ENCODE results near the gene MYOD1. TPM values are rescaled to one million over a fixed set of nuclear protein-coding genes. Genes with fewer than 3 reads are reported as not detected.

The MYOD1 gene
- total RNA-seq, 1 experiment from 2014 or later, result not detected

DNA sequence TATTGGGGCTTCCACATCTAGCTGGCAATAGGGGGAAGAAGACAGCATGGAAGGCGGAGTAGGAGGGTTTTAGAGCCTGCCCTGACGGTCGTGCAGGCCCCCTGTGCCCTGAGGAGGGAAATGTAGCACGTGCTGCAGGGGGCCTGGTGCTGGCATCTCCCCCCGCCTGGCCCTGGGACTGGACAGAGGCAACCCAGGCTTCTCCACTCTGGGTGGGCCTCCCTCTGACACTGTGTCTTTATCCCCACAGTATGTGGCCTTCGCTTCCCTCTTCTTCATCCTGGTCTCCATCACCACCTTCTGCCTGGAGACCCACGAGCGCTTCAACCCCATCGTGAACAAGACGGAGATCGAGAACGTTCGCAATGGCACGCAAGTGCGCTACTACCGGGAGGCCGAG lies 52.0 kb downstream of the MYOD1 start:
- no peak for DNase-seq (ENCODE audit: low spot score)

Other genes with a start within 250 kb of the MYOD1 start
- not detected in 2 replicates for gene ABCC8, start 242.7 kb upstream of the MYOD1 start, total RNA-seq (2014; rRNA removed; shearing (Covaris generic))
- not detected in 2 replicates for gene USH1C, start 175.2 kb upstream of the MYOD1 start, total RNA-seq (2014; rRNA removed; shearing (Covaris generic))
- gene OTOG, start 172.3 kb upstream of the MYOD1 start, total RNA-seq (2014; rRNA removed; shearing (Covaris generic)), result not detected in 2 replicates
- not detected in 2 replicates for gene KCNC1, start 15.2 kb downstream of the MYOD1 start, total RNA-seq (2014; rRNA removed; shearing (Covaris generic))

All from H4 (cell line).